H1 (cell line): Measurements from ENCODE around the gene SLC47A2. TPM values are rescaled to one million over a fixed set of nuclear protein-coding genes. Genes with fewer than 3 reads are reported as not detected.

Experiments
- ASH2L ChIP-seq: fragments of 200-600, 300-600 bp; sonication (generic); IDR thresholded peaks from one replicate; pipeline ENCODE4 v1.7.1; 2017; ENCODE audit warnings: low read length
- BCL11A ChIP-seq, 2 experiments: IDR thresholded peaks; one replicate each; pipeline ENCODE4 v1.6.1; 2011; ENCODE audit warnings: low read depth in 2 of 2, low read length in 2 of 2, mild to moderate bottlenecking in 2 of 2
- GABPA ChIP-seq: IDR thresholded peaks from 2 replicates; pipeline ENCODE4 v1.6.1; 2011; ENCODE audit warnings: mild to moderate bottlenecking, low read length, moderate library complexity, borderline replicate concordance; ENCODE audit not compliant: insufficient read depth
- MAFK ChIP-seq: IDR thresholded peaks from 2 replicates; pipeline ENCODE4 v1.6.1; 2012; ENCODE audit warnings: low read depth, mild to moderate bottlenecking, improper control_type of control experiment, low read length
- RBBP5 ChIP-seq: IDR thresholded peaks from 2 replicates; pipeline ENCODE4 v1.7.1; 2012; ENCODE audit warnings: low read depth, mild to moderate bottlenecking, inconsistent platforms, low read length, moderate library complexity, borderline replicate concordance
- polyA plus RNA-seq, 7 experiments: library from polyadenylated mRNA; depleted of rRNA in 3 of 7; stranded (reverse) in 5 of 7; unstranded in 2 of 7; fragments of >200 nt in 5 of 7; fragments of 200-250 nt in 2 of 7; gene quantifications; 1 replicate in 5 of 7; 2 replicates in 1 of 7; 4 replicates in 1 of 7; pipeline versions ENCODE4 v1.2.1 to v1.2.3, GENCODE V29; 2011 to 2013; ENCODE audit warnings: missing spikeins in 2 of 7, mixed read lengths in 2 of 7
- total RNA-seq: library from RNA; stranded (reverse); fragmentation: NEBNext Ultra II Directional; extraction: Animal tissue kit (Norgen Biotek cat#: 25700); gene quantifications from 2 replicates; pipeline ENCODE4 v1.2.1, GENCODE V29; 2021
- TF ChIP-seq, protein P1 (sequence below): IDR thresholded peaks from 2 replicates; pipeline ENCODE4 v1.6.1; 2011; ENCODE audit warnings: low read depth, mild to moderate bottlenecking, low read length; ENCODE audit not compliant: insufficient read depth

Gene SLC47A2
- total and polyA plus RNA-seq, 2 of the 8 experiments (the other 6 are each of a cell fraction or from before 2014, with no cell fraction given): not detected

DNA sequence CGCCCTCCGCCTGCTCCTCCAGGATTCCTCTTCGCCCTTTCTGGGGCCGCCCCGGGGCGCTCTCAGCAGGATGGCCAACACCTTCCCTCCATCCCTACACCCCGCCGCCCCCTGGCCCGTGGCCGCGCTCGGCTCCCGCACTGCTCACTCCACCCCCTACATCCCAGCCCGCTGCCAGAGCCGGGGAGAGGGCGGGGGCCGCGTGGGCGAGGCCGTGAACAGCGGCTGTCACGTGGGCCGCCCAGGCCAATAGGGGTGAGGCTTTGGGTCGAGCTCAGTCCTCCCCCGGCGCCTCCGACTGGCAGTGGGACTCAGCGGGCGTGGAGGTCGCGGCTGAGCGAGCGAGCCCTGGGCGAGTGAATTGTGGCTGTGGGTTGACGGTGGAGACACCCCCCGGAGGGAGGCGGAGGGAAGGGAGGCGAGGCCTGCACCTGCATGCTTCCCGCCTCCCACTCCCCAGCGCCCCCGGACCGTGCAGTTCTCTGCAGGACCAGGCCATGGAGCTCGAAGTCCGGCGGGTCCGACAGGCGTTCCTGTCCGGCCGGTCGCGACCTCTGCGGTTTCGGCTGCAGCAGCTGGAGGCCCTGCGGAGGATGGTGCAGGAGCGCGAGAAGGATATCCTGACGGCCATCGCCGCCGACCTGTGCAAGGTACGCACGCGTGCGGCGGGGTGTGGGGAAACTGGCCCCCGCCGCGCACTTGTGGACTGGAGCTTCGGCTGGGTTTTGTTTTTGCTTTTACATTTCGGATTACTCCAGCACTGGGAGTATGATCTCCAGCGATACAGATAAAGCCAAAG, 67.7 kb downstream of the SLC47A2 start, which contains the start of gene ALDH3A2 (continued):
- TF ChIP-seq RBBP5 (0 out of 2 replicates have a peak, but pooled peaks have one; percentile 16), ASH2L (peak; percentile 46), BCL11A (IDR thresholded peaks at IDR 0.05; ENCODE audit: low read depth in 2 of 2, low read length in 2 of 2) (no peak), GABPA (peak; percentile 38; the same call in 1 of the 2 replicates), MAFK (no peak)
- TF ChIP-seq, protein P1, sequence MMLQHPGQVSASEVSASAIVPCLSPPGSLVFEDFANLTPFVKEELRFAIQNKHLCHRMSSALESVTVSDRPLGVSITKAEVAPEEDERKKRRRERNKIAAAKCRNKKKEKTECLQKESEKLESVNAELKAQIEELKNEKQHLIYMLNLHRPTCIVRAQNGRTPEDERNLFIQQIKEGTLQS: peak; percentile 85
